H1 (cell line): ENCODE measurements around the gene PHYH.

ENCODE experiments used
- BRCA1 ChIP-seq: IDR thresholded peaks from 2 replicates; pipeline ENCODE4 v1.6.1; 2012; ENCODE audit warnings: low read depth, low read length, improper control_type of control experiment
- POLR2A ChIP-seq, 2 experiments: IDR thresholded peaks; 1 replicate in 1 of 2; 2 replicates in 1 of 2; pipeline ENCODE4 v1.6.1; 2011; ENCODE audit warnings: low read depth in 2 of 2, low read length in 2 of 2, mild to moderate bottlenecking in 2 of 2; ENCODE audit errors: control extremely low read depth in 1 of 2
- TF ChIP-seq, protein P1 (sequence below), 3 experiments: IDR thresholded peaks; 1 replicate in 2 of 3; 2 replicates in 1 of 3; pipeline versions ENCODE4 v1.5.1 to v1.6.1; 2011; ENCODE audit warnings: low read length in 3 of 3, mild to moderate bottlenecking in 3 of 3, inconsistent platforms in 2 of 3, low read depth in 1 of 3, moderate library complexity in 1 of 3; ENCODE audit not compliant: insufficient read depth in 1 of 3; ENCODE audit errors: control extremely low read depth in 1 of 3

DNA sequence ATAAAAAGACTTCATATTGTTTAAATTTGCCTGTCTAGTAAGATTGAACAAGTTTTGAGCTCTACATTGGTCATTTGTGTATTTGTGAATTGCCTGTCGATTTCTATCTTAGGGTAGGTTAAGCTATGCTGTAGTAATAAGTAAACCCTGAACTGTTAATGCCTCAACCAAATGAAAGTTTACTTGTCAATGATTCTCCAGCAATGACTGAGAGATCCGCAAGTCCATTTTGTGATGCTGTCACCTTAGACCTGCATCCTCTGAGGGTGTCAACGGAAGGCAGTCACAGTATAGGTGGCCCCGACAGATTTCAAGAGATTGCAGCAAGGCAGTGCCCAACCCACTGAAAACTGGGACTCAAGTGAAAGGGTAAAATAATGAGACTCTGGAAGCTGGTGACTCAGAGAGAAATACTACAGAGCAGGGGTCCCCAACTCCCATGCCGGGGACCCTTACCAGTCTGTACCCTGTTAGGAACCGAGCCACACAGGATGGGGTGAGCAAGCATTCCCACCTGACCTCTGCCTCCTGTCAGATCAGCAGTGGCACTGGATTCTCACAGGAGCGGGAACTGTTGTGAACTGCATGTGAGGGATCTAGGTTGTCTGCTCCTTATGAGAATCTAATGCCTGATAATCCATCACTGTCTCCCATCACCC, 10.8 kb upstream of the PHYH start:
- TF ChIP-seq POLR2A (IDR thresholded peaks at IDR 0.05; ENCODE audit: control extremely low read depth in 1 of 2, low read depth in 2 of 2, low read length in 2 of 2) = no peak
- TF ChIP-seq, protein P1, sequence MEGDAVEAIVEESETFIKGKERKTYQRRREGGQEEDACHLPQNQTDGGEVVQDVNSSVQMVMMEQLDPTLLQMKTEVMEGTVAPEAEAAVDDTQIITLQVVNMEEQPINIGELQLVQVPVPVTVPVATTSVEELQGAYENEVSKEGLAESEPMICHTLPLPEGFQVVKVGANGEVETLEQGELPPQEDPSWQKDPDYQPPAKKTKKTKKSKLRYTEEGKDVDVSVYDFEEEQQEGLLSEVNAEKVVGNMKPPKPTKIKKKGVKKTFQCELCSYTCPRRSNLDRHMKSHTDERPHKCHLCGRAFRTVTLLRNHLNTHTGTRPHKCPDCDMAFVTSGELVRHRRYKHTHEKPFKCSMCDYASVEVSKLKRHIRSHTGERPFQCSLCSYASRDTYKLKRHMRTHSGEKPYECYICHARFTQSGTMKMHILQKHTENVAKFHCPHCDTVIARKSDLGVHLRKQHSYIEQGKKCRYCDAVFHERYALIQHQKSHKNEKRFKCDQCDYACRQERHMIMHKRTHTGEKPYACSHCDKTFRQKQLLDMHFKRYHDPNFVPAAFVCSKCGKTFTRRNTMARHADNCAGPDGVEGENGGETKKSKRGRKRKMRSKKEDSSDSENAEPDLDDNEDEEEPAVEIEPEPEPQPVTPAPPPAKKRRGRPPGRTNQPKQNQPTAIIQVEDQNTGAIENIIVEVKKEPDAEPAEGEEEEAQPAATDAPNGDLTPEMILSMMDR (IDR thresholded peaks at IDR 0.05; ENCODE audit: control extremely low read depth in 1 of 3, insufficient read depth in 1 of 3, low read depth in 1 of 3, low read length in 3 of 3) = no peak
- no peak for TF ChIP-seq BRCA1
